Spleen (tissue), 11 donors: ENCODE results near the gene TOR3A. TPM values are rescaled to one million over a fixed set of nuclear protein-coding genes. Genes with fewer than 3 reads are reported as not detected.

Experiments
- DNase-seq: peaks from one replicate; pipeline ENCODE4 v3.0.0-alpha.2; 2020
- H3K27ac ChIP-seq, 8 donors: fragments of 200-600 bp; sonication (generic) in 7 of 8; 1 replicate in 4 of 8; 2 replicates in 4 of 8; pipeline versions ENCODE4 v1.5.0 to v1.8.0; 2016 to 2021; ENCODE audit warnings: inconsistent platforms in 4 of 8, mild to moderate bottlenecking in 4 of 8, moderate library complexity in 1 of 8
- H3K27me3 ChIP-seq, 7 donors: fragments of 200-600 bp; sonication (generic) in 6 of 7; replicated peaks in 1 of 7; 1 replicate in 4 of 7; 2 replicates in 3 of 7; pipeline versions ENCODE4 v1.5.0 to v1.8.0; 2016 to 2021; ENCODE audit warnings: inconsistent platforms in 3 of 7, mild to moderate bottlenecking in 1 of 7
- H3K36me3 ChIP-seq, 6 donors: fragments of 200-600 bp; sonication (generic) in 5 of 6; 1 replicate in 4 of 6; 2 replicates in 2 of 6; pipeline versions ENCODE4 v1.5.0 to v1.8.0; 2016 to 2021; ENCODE audit warnings: inconsistent platforms in 2 of 6
- H3K4me1 ChIP-seq, 6 donors: fragments of 200-600 bp; sonication (generic) in 5 of 6; 1 replicate in 3 of 6; 2 replicates in 3 of 6; pipeline versions ENCODE4 v1.5.0 to v1.8.0; 2016 to 2021; ENCODE audit warnings: inconsistent platforms in 3 of 6
- H3K4me3 ChIP-seq, 8 donors: fragments of 200-600 bp; sonication (generic) in 7 of 8; 1 replicate in 4 of 8; 2 replicates in 4 of 8; pipeline versions ENCODE4 v1.5.0 to v1.8.0; 2016 to 2021; ENCODE audit warnings: inconsistent platforms in 4 of 8, mild to moderate bottlenecking in 4 of 8, moderate library complexity in 2 of 8
- H3K9me3 ChIP-seq, 8 donors: fragments of 200-600 bp; sonication (generic) in 7 of 8; 1 replicate in 4 of 8; 2 replicates in 4 of 8; pipeline versions ENCODE4 v1.5.0 to v1.8.0; 2016 to 2021; ENCODE audit warnings: inconsistent platforms in 4 of 8
- POLR2A ChIP-seq, 3 donors: fragments of 450-650 bp; IDR thresholded peaks; one replicate each; pipeline ENCODE4 v1.5.1; 2017; ENCODE audit warnings: antibody characterized with exemption in 3 of 3, mild to moderate bottlenecking in 1 of 3
- POLR2AphosphoS5 ChIP-seq, 3 donors: sonication (generic); formaldehyde crosslinking; IDR thresholded peaks; one replicate each; pipeline ENCODE4 v1.5.1; 2017; ENCODE audit warnings: antibody characterized with exemption in 3 of 3
- WGBS, 5 donors: extraction: QIAGEN DNeasy Blood & Tissue Kit in 3 of 5; methylation state at CpG; one replicate each; pipeline versions ENCODE4 v1.1.5 to v1.1.7; 2013 to 2018; 5-methylcytosine and 5-hydroxymethylcytosine counted together
- intact Hi-C: fragments of 100-400 bp; cut with DNase I; formaldehyde crosslinking; loops from one replicate; pipeline ENCODE4 v1.15.0; 2023; ENCODE audit warnings: low total_unique reads
- polyA plus RNA-seq, 3 donors: library from polyadenylated mRNA; stranded (reverse); fragments of 200-250 nt; gene quantifications; one replicate each; pipeline ENCODE4 v1.2.1, GENCODE V29; 2013
- total RNA-seq, 7 donors: library from RNA; depleted of rRNA in 3 of 7; stranded (reverse); fragments of >200 nt in 3 of 7; fragmentation: NEBNext Ultra II Directional in 4 of 7; extraction: Animal tissue kit (Norgen Biotek cat#: 25700) in 4 of 7; gene quantifications; one replicate each; pipeline versions ENCODE4 v1.1.0 to v1.2.1, GENCODE V29; 2016 to 2021
- TF ChIP-seq, protein P1 (sequence below), 11 experiments: fragments of 200-600 bp in 7 of 11; fragments of 450-650 bp in 4 of 11; sonication (generic) in 4 of 11; IDR thresholded peaks in 8 of 11; conservative IDR thresholded peaks in 3 of 11; 1 replicate in 7 of 11; 2 replicates in 4 of 11; pipeline versions ENCODE4 v1.4.0 to v1.8.0; 2016 to 2021; ENCODE audit warnings: antibody characterized with exemption in 11 of 11, inconsistent platforms in 4 of 11, mild to moderate bottlenecking in 1 of 11
- donor health status: healthy with polysubstance abuse.
- donor health status: DM: no; HTN: no; CAD: no; lungs with moderate emphysema.
- donor health status: DM: no; HTN: no; CAD: no.
- donor health status: Bipolar disorder and iron deficiency.
- donor health status: healthy.
- donor health status: DM: no; HTN: no; CAD: no.
- donor health status: DM: yes; HTN: yes; CAD: no.

TOR3A gene
- total and polyA plus RNA-seq, 10 donors = 27.9 to 51.7 (median 42.0) TPM

GRCh38 chr1:179058487-179059483 is 23.1 kb upstream of the TOR3A start:
- no peak for TF ChIP-seq POLR2A (IDR thresholded peaks at IDR 0.05)
- TF ChIP-seq, protein P1, sequence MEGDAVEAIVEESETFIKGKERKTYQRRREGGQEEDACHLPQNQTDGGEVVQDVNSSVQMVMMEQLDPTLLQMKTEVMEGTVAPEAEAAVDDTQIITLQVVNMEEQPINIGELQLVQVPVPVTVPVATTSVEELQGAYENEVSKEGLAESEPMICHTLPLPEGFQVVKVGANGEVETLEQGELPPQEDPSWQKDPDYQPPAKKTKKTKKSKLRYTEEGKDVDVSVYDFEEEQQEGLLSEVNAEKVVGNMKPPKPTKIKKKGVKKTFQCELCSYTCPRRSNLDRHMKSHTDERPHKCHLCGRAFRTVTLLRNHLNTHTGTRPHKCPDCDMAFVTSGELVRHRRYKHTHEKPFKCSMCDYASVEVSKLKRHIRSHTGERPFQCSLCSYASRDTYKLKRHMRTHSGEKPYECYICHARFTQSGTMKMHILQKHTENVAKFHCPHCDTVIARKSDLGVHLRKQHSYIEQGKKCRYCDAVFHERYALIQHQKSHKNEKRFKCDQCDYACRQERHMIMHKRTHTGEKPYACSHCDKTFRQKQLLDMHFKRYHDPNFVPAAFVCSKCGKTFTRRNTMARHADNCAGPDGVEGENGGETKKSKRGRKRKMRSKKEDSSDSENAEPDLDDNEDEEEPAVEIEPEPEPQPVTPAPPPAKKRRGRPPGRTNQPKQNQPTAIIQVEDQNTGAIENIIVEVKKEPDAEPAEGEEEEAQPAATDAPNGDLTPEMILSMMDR (IDR thresholded peaks at IDR 0.05 in 8 of 11, conservative IDR thresholded peaks at IDR 0.05 in 3 of 11) = no peak
- no peak for TF ChIP-seq POLR2AphosphoS5 (IDR thresholded peaks at IDR 0.05)
- Histone ChIP-seq H3K9me3 (peaks cover 0 to 6% (median 0%) of the 10 kb centered on the region in 8 donors), H3K36me3 (peaks cover 0 to 63% (median 18%) of the 10 kb centered on the region in 6 donors), H3K27ac (no peak overlapping the region), H3K4me1 (no peaks in the 10 kb centered on the region), H3K27me3 (no peaks in the 10 kb centered on the region), H3K4me3 (no peak overlapping the region)
- DNase-seq = no peak
- 89 to 97% (median 94%) methylated on average over 3 of the region's 3 CpGs for WGBS, 5 donors
- intact Hi-C loops = no loop called here

GRCh38 chr1:179061360-179062282 is 20.2 kb upstream of the TOR3A start:
- Histone ChIP-seq H3K27ac (no peak overlapping the region), H3K9me3 (peaks cover 0 to under 1% (median 0%) of the 10 kb centered on the region in 8 donors), H3K27me3 (no peaks in the 10 kb centered on the region), H3K4me1 (no peaks in the 10 kb centered on the region), H3K36me3 (peaks cover 0 to 69% (median 29%) of the 10 kb centered on the region in 6 donors), H3K4me3 (no peak overlapping the region)
- no peak for DNase-seq
- intact Hi-C loops = no loop called here
- no peak for TF ChIP-seq POLR2AphosphoS5 (IDR thresholded peaks at IDR 0.05)
- TF ChIP-seq, protein P1 (IDR thresholded peaks at IDR 0.05 in 8 of 11, conservative IDR thresholded peaks at IDR 0.05 in 3 of 11) = no peak
- no peak for TF ChIP-seq POLR2A (IDR thresholded peaks at IDR 0.05)
- WGBS, 5 donors = 91 to 97% (median 93%) methylated on average over 8 of the region's 8 CpGs

GRCh38 chr1:179066471-179066870 is 15.4 kb upstream of the TOR3A start:
- no peak overlapping the region for H3K4me3 ChIP-seq
- no peak for DNase-seq
- H3K36me3 ChIP-seq = peaks cover 0 to 87% (median 48%) of the 10 kb centered on the region in 6 donors
- no peaks in the 10 kb centered on the region for H3K4me1 ChIP-seq
- H3K27me3 ChIP-seq = no peaks in the 10 kb centered on the region
- intact Hi-C loops = no loop called here
- no peaks in the 10 kb centered on the region for H3K9me3 ChIP-seq
- TF ChIP-seq, protein P1 (IDR thresholded peaks at IDR 0.05 in 8 of 11, conservative IDR thresholded peaks at IDR 0.05 in 3 of 11) = no peak
- TF ChIP-seq POLR2A (IDR thresholded peaks at IDR 0.05) (no peak), POLR2AphosphoS5 (IDR thresholded peaks at IDR 0.05) (no peak)
- no peak overlapping the region for H3K27ac ChIP-seq
- 95 to 100% (median 97%) methylated on average over 4 of the region's 4 CpGs for WGBS, 5 donors
